Measurements from ENCODE around the gene TOP2B.

The TOP2B gene

GRCh38 chr3:25673738-25674298 lies 9.1 kb upstream of the TOP2B start:
- no peak for DNase-seq (ENCODE audit: low spot score)

- no peak for DNase-seq (ENCODE audit: low spot score)
Measured at GRCh38 chr3:25665315-25666280, 891 bp upstream of the TOP2B start.

GRCh38 chr3:25663869-25664811 lies 567 bp downstream of the TOP2B start:
- DNase-seq (ENCODE audit: low spot score) = peak; percentile 56

DNA sequence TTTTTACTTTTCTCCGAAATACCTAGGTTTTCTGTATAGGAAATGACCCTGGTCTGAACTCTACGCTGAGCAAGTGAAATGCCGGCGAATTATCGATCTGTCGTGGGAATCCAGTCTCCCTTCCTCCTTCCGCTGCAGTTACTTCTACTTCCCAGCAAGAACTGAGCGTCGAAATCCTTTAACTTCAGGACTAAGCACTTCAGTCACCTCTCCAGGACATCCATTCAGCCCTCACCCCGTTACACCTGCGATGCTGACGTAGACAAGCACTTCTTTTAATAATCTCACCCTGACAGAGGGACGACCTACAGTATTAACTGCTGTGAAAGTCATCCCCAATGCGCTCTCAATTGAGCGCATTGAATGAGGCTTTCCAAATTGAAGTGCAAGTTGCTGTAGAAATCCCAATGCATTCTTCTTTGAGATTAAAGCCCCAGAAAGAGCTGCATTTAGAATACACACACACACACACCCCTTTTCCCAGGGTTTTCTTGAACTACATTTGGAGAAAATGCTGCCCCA lies 1.3 kb downstream of the TOP2B start:
- peak; percentile 73 for DNase-seq (ENCODE audit: low spot score)

DNA sequence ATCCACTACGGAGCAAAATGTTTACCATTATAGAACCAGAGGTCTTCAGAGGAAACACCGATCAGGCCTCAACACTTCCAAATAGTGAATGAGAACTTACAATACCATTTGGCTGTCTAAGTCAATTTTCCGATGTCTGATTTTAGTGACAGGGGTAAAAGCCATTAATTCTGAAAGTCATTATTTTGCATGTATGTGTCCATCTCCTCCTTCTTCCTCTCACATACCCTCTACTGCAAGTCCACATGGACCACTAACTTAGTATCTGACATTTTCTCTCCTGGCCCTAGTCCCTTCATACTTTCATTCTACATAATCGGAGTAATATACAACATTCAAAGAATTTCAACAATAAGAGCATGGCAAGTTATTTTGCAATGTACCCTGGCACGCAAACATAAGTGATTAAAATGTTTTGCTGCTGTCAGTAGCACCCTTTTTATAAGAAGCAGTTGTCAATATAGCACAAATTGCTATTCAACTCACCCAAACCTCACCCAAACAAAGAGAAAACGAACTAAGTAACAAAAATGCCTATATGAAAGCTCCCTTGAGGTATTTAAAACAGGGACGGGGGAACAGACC lies 1.9 kb downstream of the TOP2B start:
- DNase-seq (ENCODE audit: low spot score) = no peak

GRCh38 chr3:25661694-25662437 lies 2.8 kb downstream of the TOP2B start:
- no peak for DNase-seq (ENCODE audit: low spot score)

DNA sequence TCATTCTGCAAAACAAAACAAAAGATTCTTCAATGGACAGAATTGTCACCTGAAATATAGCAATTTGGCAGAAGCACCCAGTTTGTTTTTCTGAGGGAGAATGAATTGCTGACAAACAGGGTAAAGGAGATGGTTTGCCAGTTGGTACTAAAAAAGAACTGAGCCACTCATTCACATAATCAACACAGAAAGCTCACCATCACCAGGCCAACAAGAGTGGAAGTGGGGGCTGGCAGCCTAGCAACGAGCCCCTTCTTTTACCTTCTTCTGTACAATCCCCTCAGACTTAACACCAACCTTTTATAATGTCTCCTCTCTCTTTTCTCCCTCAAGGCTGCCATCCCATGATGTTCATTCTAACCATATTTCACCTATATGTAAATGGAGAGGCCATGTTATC lies 5.9 kb downstream of the TOP2B start:
- DNase-seq (ENCODE audit: low spot score) = no peak

- DNase-seq (ENCODE audit: low spot score) = no peak
Measured at GRCh38 chr3:25657293-25657692, 7.4 kb downstream of the TOP2B start.

- no peak for DNase-seq (ENCODE audit: low spot score)
Measured at GRCh38 chr3:25655659-25656058, 9.0 kb downstream of the TOP2B start.

- DNase-seq (ENCODE audit: low spot score) = no peak
Measured at GRCh38 chr3:25654576-25654975, 10.1 kb downstream of the TOP2B start.

DNA sequence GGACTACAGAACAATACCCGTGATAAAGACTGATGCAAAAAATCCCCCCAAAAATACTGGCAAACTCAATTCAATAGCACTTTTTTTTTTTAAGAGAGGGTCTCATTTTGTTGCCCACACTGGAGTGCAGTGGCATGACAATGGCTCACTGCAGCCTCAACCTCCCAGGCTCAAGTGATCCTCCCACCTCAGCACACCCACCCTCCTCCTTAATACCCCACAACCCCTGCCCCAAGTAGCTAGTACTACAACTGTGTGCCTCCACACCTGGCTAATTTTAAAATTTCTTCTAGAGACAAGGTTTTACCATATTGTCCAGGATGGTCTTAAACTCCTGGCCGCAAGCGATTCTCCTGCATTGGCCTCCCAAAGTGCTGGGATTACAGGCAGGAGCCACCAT lies 11.4 kb downstream of the TOP2B start:
- DNase-seq (ENCODE audit: low spot score) = no peak

DNA sequence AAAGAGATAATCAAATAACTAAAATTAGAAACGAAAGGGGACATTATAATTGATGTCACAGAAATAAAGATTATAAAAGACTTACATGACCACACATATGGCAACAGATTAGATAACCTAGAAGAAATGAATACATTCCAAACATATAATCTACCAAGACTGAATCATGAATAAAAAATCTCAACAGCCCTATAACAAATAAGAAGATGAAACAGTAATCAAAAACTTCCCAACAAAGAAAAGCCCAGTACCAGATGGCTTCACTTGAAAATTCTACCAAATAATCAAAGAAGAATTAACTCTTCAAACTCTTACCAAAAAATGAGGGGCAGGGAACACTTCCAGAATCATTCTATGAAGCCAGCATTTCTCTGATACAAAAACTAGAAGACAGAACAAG lies 11.8 kb downstream of the TOP2B start:
- no peak for DNase-seq (ENCODE audit: low spot score)

GRCh38 chr3:25648925-25649830 lies 15.5 kb downstream of the TOP2B start:
- no peak for DNase-seq (ENCODE audit: low spot score)

- peak; percentile 58 for DNase-seq (ENCODE audit: low spot score)
Measured at GRCh38 chr3:25648107-25648535, 16.6 kb downstream of the TOP2B start.

GRCh38 chr3:25635038-25635437 lies 29.7 kb downstream of the TOP2B start:
- no peak for DNase-seq (ENCODE audit: low spot score)

DNA sequence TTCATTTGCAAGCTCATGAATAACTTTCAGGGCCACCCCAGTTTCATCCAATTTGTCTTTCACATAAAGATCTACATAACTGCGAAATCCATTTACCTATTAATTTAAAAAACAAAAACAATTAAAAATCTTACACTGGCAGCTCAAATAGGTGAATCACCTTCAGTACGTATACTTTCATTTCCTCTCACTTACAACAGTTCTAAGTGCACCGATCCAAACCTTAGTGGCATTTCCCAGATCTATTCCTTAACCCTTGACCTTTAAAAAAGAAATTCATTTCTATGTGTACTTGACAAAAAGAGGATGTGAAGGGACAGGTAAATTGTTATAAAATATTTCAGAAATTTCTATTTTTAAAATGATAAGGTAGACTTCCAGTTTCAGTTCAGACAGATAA lies 30.8 kb downstream of the TOP2B start:
- DNase-seq (ENCODE audit: low spot score) = no peak

GRCh38 chr3:25631989-25632388 lies 32.7 kb downstream of the TOP2B start:
- DNase-seq (ENCODE audit: low spot score) = no peak

GRCh38 chr3:25621087-25621486 lies 43.6 kb downstream of the TOP2B start:
- no peak for DNase-seq (ENCODE audit: low spot score)

GRCh38 chr3:25620493-25620892 lies 44.2 kb downstream of the TOP2B start:
- no peak for DNase-seq (ENCODE audit: low spot score)

GRCh38 chr3:25619382-25619781 lies 45.3 kb downstream of the TOP2B start:
- no peak for DNase-seq (ENCODE audit: low spot score)
